GM12872 (cell line): Measurements from ENCODE around the gene C10orf67.
A peak's percentile ranks its signal among the peaks of the same experiment; 100 is the strongest.

Source experiments
- TF ChIP-seq, protein P1 (sequence below): IDR thresholded peaks from 3 replicates; pipeline ENCODE4 v1.5.1; 2011; ENCODE audit warnings: low read depth, mild to moderate bottlenecking, low read length, moderate library complexity; ENCODE audit not compliant: insufficient read depth

The C10orf67 gene

DNA sequence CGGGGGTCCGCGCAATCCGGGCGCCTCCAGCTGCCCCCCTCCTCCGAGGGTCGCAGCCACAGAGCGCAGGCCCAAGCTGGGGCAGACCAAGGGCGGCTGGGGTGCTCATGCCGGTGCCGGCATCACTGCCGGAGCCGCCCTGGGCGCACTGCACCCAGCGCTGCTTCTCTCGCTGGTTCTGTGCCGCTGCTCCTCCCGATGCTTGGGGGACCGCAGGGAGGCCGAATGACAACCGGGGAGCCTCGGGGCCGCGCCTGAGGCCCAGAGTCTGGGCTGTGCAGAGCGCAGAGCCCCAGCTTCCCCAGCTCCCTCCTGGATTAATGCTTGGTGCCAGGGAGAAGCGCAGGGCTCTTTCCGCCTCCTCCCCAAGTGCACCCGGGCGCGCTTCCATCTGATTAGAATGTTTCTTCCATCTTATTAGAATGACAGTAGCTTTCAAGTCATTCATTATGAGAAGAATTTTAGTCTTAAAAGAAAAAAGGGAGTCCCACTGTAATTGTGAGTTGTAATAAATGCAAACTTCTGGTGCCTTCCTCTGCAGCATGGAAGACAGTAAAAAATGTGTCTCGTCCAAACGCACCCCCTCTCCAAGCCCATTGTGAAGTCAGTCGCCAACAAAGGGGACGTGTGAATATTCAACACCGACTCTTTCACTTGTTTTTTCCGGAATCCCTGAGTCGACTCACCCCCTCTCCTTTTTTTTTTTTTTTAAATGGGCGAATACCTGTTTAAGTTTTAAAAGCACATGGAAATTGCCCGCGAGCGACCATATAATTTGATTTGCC lies 172.0 kb downstream of the C10orf67 start:
- TF ChIP-seq, protein P1, sequence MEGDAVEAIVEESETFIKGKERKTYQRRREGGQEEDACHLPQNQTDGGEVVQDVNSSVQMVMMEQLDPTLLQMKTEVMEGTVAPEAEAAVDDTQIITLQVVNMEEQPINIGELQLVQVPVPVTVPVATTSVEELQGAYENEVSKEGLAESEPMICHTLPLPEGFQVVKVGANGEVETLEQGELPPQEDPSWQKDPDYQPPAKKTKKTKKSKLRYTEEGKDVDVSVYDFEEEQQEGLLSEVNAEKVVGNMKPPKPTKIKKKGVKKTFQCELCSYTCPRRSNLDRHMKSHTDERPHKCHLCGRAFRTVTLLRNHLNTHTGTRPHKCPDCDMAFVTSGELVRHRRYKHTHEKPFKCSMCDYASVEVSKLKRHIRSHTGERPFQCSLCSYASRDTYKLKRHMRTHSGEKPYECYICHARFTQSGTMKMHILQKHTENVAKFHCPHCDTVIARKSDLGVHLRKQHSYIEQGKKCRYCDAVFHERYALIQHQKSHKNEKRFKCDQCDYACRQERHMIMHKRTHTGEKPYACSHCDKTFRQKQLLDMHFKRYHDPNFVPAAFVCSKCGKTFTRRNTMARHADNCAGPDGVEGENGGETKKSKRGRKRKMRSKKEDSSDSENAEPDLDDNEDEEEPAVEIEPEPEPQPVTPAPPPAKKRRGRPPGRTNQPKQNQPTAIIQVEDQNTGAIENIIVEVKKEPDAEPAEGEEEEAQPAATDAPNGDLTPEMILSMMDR = no peak

DNA sequence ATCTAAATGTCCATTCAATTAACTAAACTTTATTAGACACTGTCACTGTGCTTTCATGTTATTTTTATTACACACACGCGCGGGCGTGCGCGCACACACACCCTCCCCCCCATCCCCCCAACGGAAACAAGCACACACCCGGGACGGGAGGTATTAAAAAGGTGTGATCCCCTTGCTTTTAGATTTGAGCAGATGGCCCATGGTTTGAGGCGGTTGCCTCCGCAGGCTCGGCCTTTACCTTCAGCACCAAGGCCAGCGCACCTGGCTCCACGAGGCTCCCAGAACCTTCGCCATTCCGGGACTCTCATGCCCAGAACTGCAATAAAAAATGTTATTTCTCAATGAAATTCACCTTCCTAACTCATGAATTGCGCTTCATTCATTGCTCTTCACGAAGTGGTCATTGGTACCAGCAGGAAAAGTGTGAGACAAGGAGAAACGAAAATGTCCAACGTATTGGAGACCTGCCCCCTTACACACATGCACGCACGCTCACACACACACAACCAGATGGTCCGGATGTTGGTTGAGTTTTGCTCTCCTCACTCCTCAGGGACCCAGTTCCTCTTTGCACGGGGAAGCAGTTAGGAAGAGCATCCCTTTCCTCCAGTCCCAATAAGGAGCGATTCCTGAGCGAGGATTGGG lies 173.2 kb downstream of the C10orf67 start:
- TF ChIP-seq, protein P1 = no peak

DNA sequence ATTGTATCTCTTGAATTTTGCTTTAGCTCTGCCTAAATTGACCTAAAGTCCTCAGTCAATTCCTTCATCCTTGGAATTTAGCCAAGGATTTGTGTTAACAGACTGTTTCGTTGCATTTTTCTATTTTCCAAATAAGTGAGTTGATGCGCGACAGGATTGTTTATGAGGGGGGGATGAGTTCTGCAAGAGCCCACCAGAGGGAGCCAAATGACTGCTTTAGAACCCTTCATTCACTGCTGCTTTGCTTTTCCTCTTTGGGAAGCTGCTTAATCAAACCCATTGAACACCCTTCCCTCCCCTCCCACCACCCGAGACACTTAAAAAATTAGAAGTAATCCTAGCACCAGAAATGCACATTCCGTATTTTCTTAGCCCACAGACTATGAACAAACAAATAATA lies 186.2 kb downstream of the C10orf67 start:
- TF ChIP-seq, protein P1 = peak; percentile 92

DNA sequence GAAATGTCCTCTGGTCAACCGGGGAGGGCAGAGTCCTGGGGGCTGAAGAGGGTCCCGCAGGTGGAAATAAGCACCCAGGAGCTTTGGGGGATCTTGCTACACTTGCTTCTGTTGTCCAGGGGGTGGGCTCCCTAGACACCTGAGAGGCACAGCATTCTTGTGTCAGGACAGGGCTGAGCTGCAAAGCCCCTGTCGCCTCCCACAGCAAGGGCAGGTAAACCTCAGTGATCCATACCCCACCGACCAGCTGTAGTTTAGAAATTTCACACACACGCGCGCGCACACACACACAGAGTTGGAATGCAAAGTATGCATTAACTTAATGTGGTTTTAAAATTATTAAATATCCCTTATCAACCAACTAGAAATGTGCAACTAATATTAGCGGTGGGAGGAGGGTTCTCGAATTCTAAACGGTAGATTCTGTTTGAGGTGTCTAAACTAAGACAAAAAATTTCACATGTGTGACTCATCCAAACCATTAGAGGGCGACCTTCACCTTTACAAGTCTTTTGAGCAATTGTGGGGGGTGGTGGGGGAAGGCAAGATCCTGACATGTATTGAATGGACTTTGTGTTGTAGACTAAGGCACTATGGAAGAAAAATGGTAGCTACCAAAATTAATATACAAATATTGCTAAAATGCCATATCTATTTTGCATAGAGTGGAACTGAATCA lies 186.8 kb downstream of the C10orf67 start:
- TF ChIP-seq, protein P1 = peak; percentile 56

DNA sequence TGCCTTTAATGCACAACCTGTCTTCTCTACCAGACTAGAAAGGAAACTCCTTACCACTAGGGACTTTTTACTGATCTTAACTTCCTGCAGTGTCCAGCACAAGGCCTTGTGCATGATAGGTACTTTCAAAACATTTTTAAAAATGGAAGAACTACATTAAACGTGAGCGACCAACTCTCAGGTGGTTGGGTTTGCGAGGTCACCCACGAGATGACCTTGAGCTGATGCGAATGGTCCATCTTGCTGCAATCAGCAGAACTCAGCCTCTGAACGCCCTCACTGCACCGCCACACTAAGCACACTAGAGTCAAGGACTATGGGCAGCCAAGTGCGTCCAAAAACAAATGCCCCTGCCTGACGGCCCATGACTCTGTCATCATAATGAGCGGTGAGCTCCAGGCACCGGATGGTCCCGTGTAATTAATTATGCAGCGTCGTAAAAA lies 187.3 kb downstream of the C10orf67 start:
- TF ChIP-seq, protein P1 = no peak

DNA sequence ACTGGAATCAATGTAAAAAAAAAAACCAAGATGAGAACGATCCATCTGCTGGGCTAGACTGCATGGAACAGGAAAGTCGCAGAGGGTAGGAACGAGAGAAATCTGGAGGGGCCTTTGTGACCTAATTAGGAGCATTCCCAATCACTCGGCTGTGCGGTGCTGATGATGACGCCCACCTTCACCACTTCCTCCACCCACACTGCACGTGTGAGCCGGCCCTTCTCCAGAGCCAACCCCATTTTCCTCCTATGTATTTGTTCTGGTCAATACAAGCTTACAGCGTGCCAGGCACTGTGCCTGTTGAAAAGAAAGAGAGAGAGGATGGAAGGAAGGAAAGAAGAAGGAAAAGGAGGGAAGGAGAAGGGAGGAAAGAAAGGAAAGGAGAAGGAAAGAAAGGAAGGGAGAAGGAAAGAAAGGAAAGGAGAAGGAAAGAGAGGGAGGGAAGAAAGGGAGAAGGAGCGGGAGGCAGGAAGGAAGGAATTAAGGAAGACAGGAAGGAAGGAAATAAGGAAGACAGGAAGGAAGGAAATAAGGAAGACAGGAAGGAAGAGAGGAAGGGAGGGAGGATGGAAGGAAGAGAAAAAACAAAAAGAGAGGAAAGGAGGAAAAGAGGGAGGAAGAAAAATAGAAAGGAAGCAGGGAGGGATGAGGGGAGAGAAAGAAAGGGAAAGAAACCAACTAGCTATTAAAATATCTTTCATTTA lies 188.0 kb downstream of the C10orf67 start:
- TF ChIP-seq, protein P1 = no peak

DNA sequence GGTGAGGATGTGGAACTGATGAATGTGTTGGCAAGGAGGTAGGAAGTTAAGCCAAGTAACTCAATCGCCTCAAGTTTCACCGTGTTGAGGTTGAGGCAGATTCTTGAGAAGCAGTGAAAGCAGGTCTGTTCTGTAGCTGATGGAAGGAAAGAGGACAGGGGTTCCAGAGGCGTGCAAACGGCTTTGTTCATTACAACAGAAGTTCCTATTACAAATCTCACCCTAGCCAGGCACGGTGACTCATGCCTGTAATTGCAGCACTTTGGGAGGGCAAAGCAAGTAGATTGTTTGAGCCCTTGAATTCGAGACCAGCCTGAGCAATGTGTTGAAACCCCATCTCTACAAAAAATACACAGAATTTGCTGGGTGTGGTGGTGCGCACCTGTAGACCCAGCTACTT lies 189.4 kb downstream of the C10orf67 start:
- TF ChIP-seq, protein P1 = no peak
